ENCODE measurements around the gene ZDHHC14. TPM values are rescaled to one million over a fixed set of nuclear protein-coding genes. Genes with fewer than 3 reads are reported as not detected.
"Not testable (repeated sequence)": the region's sequence is repeated elsewhere in the genome, so short reads cannot be mapped to it uniquely, and the experiment has no call there.

ZDHHC14 gene
- polyA plus RNA-seq, 2 of the 4 experiments (the other 2 are of a cell fraction) = 2.2 to 2.8 TPM

DNA sequence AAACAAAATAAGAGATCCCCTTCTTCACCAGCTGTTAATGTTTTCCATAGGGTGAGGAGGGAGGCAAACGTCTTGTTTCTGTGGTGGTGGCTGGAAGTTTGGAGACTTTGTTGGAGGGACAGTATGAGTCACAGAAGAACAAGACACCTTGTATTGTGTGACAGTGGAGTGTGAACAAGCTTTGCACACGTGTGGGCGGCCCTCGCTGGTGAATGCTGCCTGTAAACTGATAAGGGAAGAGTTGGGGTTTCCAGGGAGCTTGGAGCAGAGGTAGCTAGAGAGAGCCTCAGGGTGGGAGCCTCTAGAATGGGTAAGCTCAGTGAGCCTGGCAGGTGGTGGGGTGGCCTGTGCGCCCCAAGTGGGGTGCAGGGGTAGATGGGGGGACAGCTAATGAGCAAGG lies 78.3 kb downstream of the ZDHHC14 start:
- H3K27ac ChIP-seq = no peak overlapping the region
- H3K4me2 ChIP-seq = no peak overlapping the region
- H3K4me3 ChIP-seq = no peak overlapping the region
- ATAC-seq (no peak), FAIRE-seq (no peak), DNase-seq (ENCODE audit: low read depth in 1 of 2, low spot score in 1 of 2) (no peak)
- H3K9me3 ChIP-seq = no peaks in the 10 kb centered on the region
- POLR2A ChIA-PET = no interaction called here
- CTCF ChIA-PET = no interaction called here
- 76% methylated on average over 5 of the region's 5 CpGs for WGBS (ENCODE audit: missing lambda C conversion rate)
- TF ChIP-seq CHD2 (IDR thresholded peaks at IDR 0.05; ENCODE audit: low read length, partially characterized antibody) (no peak), MAZ (IDR thresholded peaks at IDR 0.05; ENCODE audit: borderline replicate concordance, low read depth, low read length) (no peak)
- H3K4me1 ChIP-seq = no peaks in the 10 kb centered on the region

- no peak for DNase-seq (ENCODE audit: low read depth in 1 of 2, low spot score in 1 of 2)
- H3K4me1 ChIP-seq = no peaks in the 10 kb centered on the region
- ChIA-PET POLR2A (no interaction called here), CTCF (interaction anchor here (0.9 kb wide), 1 partner anchor 9 kb away, joined by 3 read pairs; no protein-coding TSS in a partner anchor)
- ATAC-seq = no peak
- H3K27ac ChIP-seq = no peak overlapping the region
- no peak for FAIRE-seq
- WGBS (ENCODE audit: missing lambda C conversion rate) = 80% methylated on average over 9 of the region's 9 CpGs
- no peaks in the 10 kb centered on the region for H3K9me3 ChIP-seq
- H3K4me3 ChIP-seq = no peak overlapping the region
- no peak overlapping the region for H3K4me2 ChIP-seq
- TF ChIP-seq CEBPB (IDR thresholded peaks at IDR 0.05) (no peak), CBX8 (IDR thresholded peaks at IDR 0.05) (no peak), SREBF2 (IDR thresholded peaks at IDR 0.05) (no peak), ZSCAN20 (CRISPR knock-in tag; IDR thresholded peaks at IDR 0.05) (no peak), GATA3 (IDR thresholded peaks at IDR 0.05; ENCODE audit: borderline replicate concordance) (no peak)
Measured at GRCh38 chr6:157460182-157460999, 79.4 kb downstream of the ZDHHC14 start.

DNA sequence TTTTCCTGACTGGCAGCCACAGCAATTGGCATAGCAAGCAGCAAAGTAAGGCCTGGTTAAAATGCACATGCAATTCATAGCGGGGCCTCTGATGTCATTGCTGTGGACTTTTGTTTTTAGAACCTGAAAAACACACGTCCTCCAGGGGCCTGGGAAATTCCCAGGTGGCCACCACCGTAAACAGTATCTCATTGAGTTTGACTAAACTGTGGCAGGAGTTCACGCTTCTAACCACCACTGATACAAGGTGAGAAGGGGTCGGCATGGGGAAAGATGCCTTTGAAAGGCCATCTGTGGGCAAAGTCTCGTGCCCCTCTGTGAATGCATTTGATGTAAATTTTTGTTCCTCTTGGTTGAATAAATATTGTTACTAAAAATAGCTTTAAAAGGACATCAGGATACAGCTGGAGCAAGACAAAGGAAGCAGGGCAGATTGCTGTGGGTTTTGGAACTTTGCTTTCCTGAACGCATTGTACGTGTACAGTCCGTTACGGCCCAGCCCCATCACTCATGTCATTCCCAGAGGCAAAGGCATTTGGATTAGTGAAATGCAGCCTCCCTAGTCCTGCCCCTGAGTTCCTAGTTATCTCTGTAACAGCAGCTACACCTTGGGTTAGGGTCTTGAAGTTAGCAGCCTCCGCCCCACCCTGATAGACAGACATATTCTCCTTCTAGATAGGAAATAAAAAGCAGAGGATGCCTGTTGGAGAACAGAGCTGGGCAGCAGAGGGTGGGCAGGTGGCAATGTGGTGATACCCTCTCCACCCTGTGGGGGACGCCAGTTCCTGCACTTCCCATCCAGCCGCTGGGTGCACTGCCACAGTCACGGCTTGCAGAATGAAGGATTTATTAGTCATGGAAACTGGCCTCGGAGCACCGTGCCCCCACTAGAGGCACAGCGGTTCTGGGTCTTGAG lies 80.3 kb downstream of the ZDHHC14 start:
- ChIA-PET POLR2A (no interaction called here), CTCF (interaction anchor here (0.9 kb wide), 1 partner anchor 8 kb away, joined by 3 read pairs; no protein-coding TSS in a partner anchor)
- H3K27ac ChIP-seq = no peak overlapping the region

DNA sequence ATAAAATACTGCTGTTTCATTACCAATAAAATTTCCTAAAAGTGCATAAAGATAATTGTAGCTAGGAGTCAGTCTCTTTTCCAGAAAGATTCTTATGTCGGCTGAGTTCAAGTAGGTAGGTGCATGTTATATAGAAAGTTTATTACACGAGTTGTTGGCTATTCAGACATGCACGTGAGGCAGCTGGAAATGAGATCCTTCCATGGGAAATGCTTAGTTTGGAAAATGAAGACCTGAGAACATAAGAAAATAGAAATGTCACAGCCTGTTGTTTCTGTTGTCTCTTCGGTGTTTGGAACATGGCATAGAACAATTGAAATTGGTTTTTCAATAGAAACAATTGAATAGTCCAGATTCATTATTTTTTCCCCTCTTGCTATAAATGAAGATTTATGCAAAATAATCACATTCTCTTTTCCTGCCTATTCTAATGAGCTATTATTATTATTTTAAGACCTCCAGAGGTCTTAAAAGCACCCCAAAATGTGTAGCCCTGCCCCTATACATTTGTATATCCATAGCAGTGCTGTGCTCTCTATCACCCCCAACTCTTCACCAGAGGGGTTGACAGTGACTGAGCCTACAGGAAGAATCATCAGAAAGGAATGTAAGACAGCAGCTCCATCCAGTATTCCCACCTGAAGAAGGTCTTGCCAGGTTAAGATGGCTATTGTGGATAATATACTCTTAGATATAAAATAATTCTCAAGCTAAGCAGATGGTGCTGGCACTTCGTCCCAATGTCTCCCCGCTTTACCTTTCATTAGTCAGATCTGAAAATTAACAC lies 82.2 kb downstream of the ZDHHC14 start:
- no peak for TF ChIP-seq ZNF302 (CRISPR knock-in tag; IDR thresholded peaks at IDR 0.05)
- H3K4me2 ChIP-seq = no peak overlapping the region
- 86% methylated on average over 6 of the region's 6 CpGs for WGBS (ENCODE audit: missing lambda C conversion rate)
- no peak overlapping the region for H3K27ac ChIP-seq
- no peak overlapping the region for H3K4me3 ChIP-seq
- DNase-seq (ENCODE audit: low read depth in 1 of 2, low spot score in 1 of 2) (no peak), FAIRE-seq (no peak), ATAC-seq (no peak)
- no peaks in the 10 kb centered on the region for H3K9me3 ChIP-seq
- no peaks in the 10 kb centered on the region for H3K4me1 ChIP-seq
- ChIA-PET POLR2A (no interaction called here), CTCF (no interaction called here)

More for the DNA sequence above, 80.3 kb downstream of the ZDHHC14 start:
- no peak overlapping the region for H3K4me3 ChIP-seq
- TF ChIP-seq EHMT2 (IDR thresholded peaks at IDR 0.05; ENCODE audit: low read depth) = no peak
- no peak for TF ChIP-seq JUNB (IDR thresholded peaks at IDR 0.05)
- TF ChIP-seq HOXB13 (CRISPR knock-in tag; IDR thresholded peaks at IDR 0.05; ENCODE audit: low read depth) = no peak
- TF ChIP-seq NPAS2 (CRISPR knock-in tag; IDR thresholded peaks at IDR 0.05; ENCODE audit: borderline replicate concordance) = no peak
- TF ChIP-seq TFCP2L1 (CRISPR knock-in tag; IDR thresholded peaks at IDR 0.05) = no peak
- no peak for DNase-seq (ENCODE audit: low read depth in 1 of 2, low spot score in 1 of 2)
- no peaks in the 10 kb centered on the region for H3K9me3 ChIP-seq
- ATAC-seq = no peak; a peak in 1 of 6 replicates
- FAIRE-seq = no peak
- no peaks in the 10 kb centered on the region for H3K4me1 ChIP-seq
- WGBS (ENCODE audit: missing lambda C conversion rate) = 84% methylated on average over 15 of the region's 17 CpGs
- H3K4me2 ChIP-seq = no peak overlapping the region

GRCh38 chr6:157463743-157464135 lies 82.7 kb downstream of the ZDHHC14 start:
- H3K4me1 ChIP-seq; POLR2A ChIA-PET; H3K4me2 ChIP-seq; CTCF ChIA-PET; FAIRE-seq; DNase-seq (ENCODE audit: low read depth in 1 of 2, low spot score in 1 of 2); H3K9me3 ChIP-seq; H3K4me3 ChIP-seq; H3K27ac ChIP-seq; ATAC-seq: not testable (repeated sequence)
- 70% methylated on average over 3 of the region's 4 CpGs for WGBS (ENCODE audit: missing lambda C conversion rate)

Measured in A549 (cell line).